OCI-LY7 (cell line): ENCODE measurements around the gene C2CD4D. TPM values are rescaled to one million over a fixed set of nuclear protein-coding genes. Genes with fewer than 3 reads are reported as not detected.

Experiments
- BruUV-seq: library from RNA; stranded (reverse); fragments of 400-500 nt; replicated peaks from 2 replicates; lab custom pipeline; 2021; lab: Mats Ljungman, UMichigan
- CTCF ChIA-PET: fragments of 300-600 bp; sonication (Branson Sonifier 250); formaldehyde crosslinking; loops from one replicate; lab custom pipeline; 2022; ENCODE audit warnings: antibody characterized with exemption; ENCODE audit not compliant: unreplicated experiment; lab: Charles Lee
- POLR2A ChIA-PET: fragments of 300-600 bp; sonication (Branson Sonifier 250); formaldehyde crosslinking; loops from one replicate; lab custom pipeline; 2022; ENCODE audit warnings: antibody characterized with exemption; lab: Charles Lee
- DNase-seq: peaks from one replicate; pipeline ENCODE4 v3.0.0-alpha.2; 2015; ENCODE audit warnings: low spot score
- H2AFZ ChIP-seq: fragments of 200-600 bp; sonication (generic), shearing (Covaris generic); 2 replicates; pipeline ENCODE4 v1.6.1; 2014; ENCODE audit warnings: mild to moderate bottlenecking, antibody characterized with exemption, low read length, moderate library complexity
- H3K27ac ChIP-seq: fragments of 200-600 bp; sonication (generic); 2 replicates; pipeline ENCODE4 v1.5.1; 2014; ENCODE audit warnings: mixed run types, low read depth, mild to moderate bottlenecking, moderate library complexity, low read length, inconsistent platforms; ENCODE audit not compliant: poor library complexity, severe bottlenecking
- H3K36me3 ChIP-seq: fragments of 200-600 bp; sonication (generic); 2 replicates; pipeline ENCODE4 v1.6.1; 2014; ENCODE audit warnings: mild to moderate bottlenecking, antibody characterized with exemption, low read length, moderate library complexity, mixed read lengths; ENCODE audit not compliant: insufficient read depth
- H3K4me1 ChIP-seq: fragments of 200-600 bp; sonication (generic); 2 replicates; pipeline ENCODE4 v1.5.1; 2014; ENCODE audit warnings: mild to moderate bottlenecking, low read length; ENCODE audit not compliant: insufficient read depth, poor library complexity, severe bottlenecking
- H3K4me2 ChIP-seq: fragments of 200-600 bp; sonication (generic); 2 replicates; pipeline ENCODE4 v1.6.1; 2014; ENCODE audit warnings: mild to moderate bottlenecking, low read length
- H3K4me3 ChIP-seq: fragments of 200-600 bp; sonication (generic); 2 replicates; pipeline ENCODE4 v1.5.1; 2014; ENCODE audit warnings: mild to moderate bottlenecking, low read depth, low read length; ENCODE audit not compliant: poor library complexity, severe bottlenecking
- H3K79me2 ChIP-seq: fragments of 200-600 bp; sonication (generic); 2 replicates; pipeline ENCODE4 v1.6.1; 2016; ENCODE audit warnings: low read depth, mild to moderate bottlenecking, low read length, moderate library complexity, mixed read lengths; ENCODE audit not compliant: insufficient read depth
- H3K9me2 ChIP-seq: fragments of 200-600 bp; sonication (generic); 2 replicates; pipeline ENCODE4 v1.6.1; 2016; ENCODE audit warnings: mild to moderate bottlenecking, low read length, mixed read lengths; ENCODE audit not compliant: insufficient read depth
- H3K9me3 ChIP-seq: fragments of 200-600 bp; sonication (generic); 2 replicates; pipeline ENCODE4 v1.6.1; 2014; ENCODE audit warnings: mild to moderate bottlenecking, mixed run types, low read length, mixed read lengths
- H4K20me1 ChIP-seq: fragments of 200-600 bp; sonication (generic); 2 replicates; pipeline ENCODE4 v1.6.1; 2014; ENCODE audit warnings: mild to moderate bottlenecking, antibody characterized with exemption, low read length, moderate library complexity, mixed read lengths; ENCODE audit not compliant: insufficient read depth
- CTCF ChIP-seq: fragments of 200-600 bp; sonication (generic); conservative IDR thresholded peaks from 2 replicates; pipeline ENCODE4 v1.5.1; 2014; ENCODE audit warnings: mild to moderate bottlenecking, antibody characterized with exemption, low read length, moderate library complexity, mixed read lengths
- EZH2phosphoT487 ChIP-seq: fragments of 200-600 bp; sonication (generic); IDR thresholded peaks from 2 replicates; pipeline ENCODE4 v1.6.1; 2018; ENCODE audit warnings: low read depth, borderline replicate concordance, mild to moderate bottlenecking, mixed run types, antibody characterized with exemption, low read length, moderate library complexity, mixed read lengths
- intact Hi-C: fragments of 100-400 bp; cut with micrococcal nuclease; formaldehyde crosslinking; loops from one replicate; pipeline ENCODE4 v1.10.0; 2022; ENCODE audit not compliant: unreplicated experiment
- total RNA-seq, 2 experiments: library from RNA; depleted of rRNA in 1 of 2; stranded (reverse); fragments of >200 nt in 1 of 2; shearing (Covaris generic) in 1 of 2; gene quantifications; 2 replicates each; pipeline ENCODE4 v1.2.3, GENCODE V29; 2014 to 2022

Gene C2CD4D
- total RNA-seq, 2 experiments from 2014 or later: not detected

GRCh38 chr1:151868486-151868885 lies 28.9 kb upstream of the C2CD4D start:
- Histone ChIP-seq H3K9me3 (no peaks in the 10 kb centered on the region), H3K36me3 (no peaks in the 10 kb centered on the region), H3K79me2 (no peaks in the 10 kb centered on the region), H2AFZ (no peak overlapping the region), H3K9me2 (no peaks in the 10 kb centered on the region), H3K27ac (no peak overlapping the region), H3K4me1 (no peaks in the 10 kb centered on the region), H3K4me2 (no peak overlapping the region), H3K4me3 (no peak overlapping the region), H4K20me1 (no peaks in the 10 kb centered on the region)
- DNase-seq: no peak
- intact Hi-C loops: no loop called here
- ChIA-PET POLR2A (no interaction called here), CTCF (no interaction called here)
- BruUV-seq: no TSS peak
- TF ChIP-seq EZH2phosphoT487 (no peak), CTCF (no peak)

GRCh38 chr1:151867765-151868411 lies 28.3 kb upstream of the C2CD4D start:
- Histone ChIP-seq H3K9me2 (no peaks in the 10 kb centered on the region), H2AFZ (no peak overlapping the region), H3K4me3 (no peak overlapping the region), H3K79me2 (no peaks in the 10 kb centered on the region), H4K20me1 (no peaks in the 10 kb centered on the region), H3K36me3 (no peaks in the 10 kb centered on the region), H3K4me1 (no peaks in the 10 kb centered on the region), H3K9me3 (no peaks in the 10 kb centered on the region), H3K27ac (no peak overlapping the region), H3K4me2 (no peak overlapping the region)
- TF ChIP-seq EZH2phosphoT487 (no peak), CTCF (no peak)
- DNase-seq: no peak
- intact Hi-C loops: no loop called here
- no TSS peak for BruUV-seq
- CTCF ChIA-PET: no interaction called here
- POLR2A ChIA-PET: no interaction called here

- H2AFZ ChIP-seq: no peak overlapping the region
- CTCF ChIA-PET: no interaction called here
Observed at GRCh38 chr1:151867321-151867720, 27.7 kb upstream of the C2CD4D start.

More at GRCh38 chr1:151867321-151867720, 27.7 kb upstream of the C2CD4D start:
- Histone ChIP-seq H3K79me2 (no peaks in the 10 kb centered on the region), H3K4me3 (no peak overlapping the region), H3K36me3 (no peaks in the 10 kb centered on the region), H3K9me3 (no peaks in the 10 kb centered on the region), H3K4me2 (no peak overlapping the region), H3K27ac (no peak overlapping the region), H3K9me2 (no peaks in the 10 kb centered on the region), H4K20me1 (no peaks in the 10 kb centered on the region), H3K4me1 (no peaks in the 10 kb centered on the region)
- BruUV-seq: no TSS peak
- intact Hi-C loops: no loop called here
- TF ChIP-seq CTCF (no peak), EZH2phosphoT487 (no peak)
- no peak for DNase-seq
- POLR2A ChIA-PET: no interaction called here
